T-cell (primary cell): ENCODE measurements around the gene INPP1. TPM values are rescaled to one million over a fixed set of nuclear protein-coding genes. Genes with fewer than 3 reads are reported as not detected.

Experiments used
- ATAC-seq, 4 experiments: fragments of 200-7000 bp in 3 of 4; fragments of 150-1000 bp in 1 of 4; cut with Tn5 transposase; replicated peaks in 1 of 4; 1 replicate in 3 of 4; 2 replicates in 1 of 4; pipeline ENCODE4 v1.10.0; 2021; ENCODE audit warnings: moderate library complexity in 3 of 4, mild to moderate bottlenecking in 2 of 4, moderate number of reproducible peaks in 1 of 4
- CTCF ChIA-PET, 2 donors: fragments of 300-600 bp; sonication (Branson Sonifier 250); formaldehyde crosslinking; loops; one replicate each; lab custom pipeline; 2022; ENCODE audit warnings: antibody characterized with exemption in 2 of 2; lab: Charles Lee
- POLR2A ChIA-PET, 2 donors: fragments of 300-600 bp; sonication (Branson Sonifier 250); formaldehyde crosslinking; loops; one replicate each; lab custom pipeline; 2022; ENCODE audit warnings: antibody characterized with exemption in 2 of 2; lab: Charles Lee
- DNase-seq, 35 experiments: peaks; one replicate each; pipeline versions ENCODE4 v3.0.0 to v3.0.0-alpha.2; 2013 to 2023
- H3K27ac ChIP-seq: one replicate; pipeline ENCODE4 v1.5.1; 2013; ENCODE audit warnings: low read length
- H3K27me3 ChIP-seq, 2 experiments: replicated peaks in 1 of 2; 1 replicate in 1 of 2; 2 replicates in 1 of 2; pipeline versions ENCODE4 v1.6.1 to v1.7.0; 2013; ENCODE audit warnings: low read length in 1 of 2, mixed read lengths in 1 of 2; ENCODE audit not compliant: control insufficient read depth in 2 of 2, insufficient read depth in 2 of 2; ENCODE audit errors: extremely low read depth in 1 of 2
- H3K36me3 ChIP-seq, 2 donors: 1 replicate in 1 of 2; 2 replicates in 1 of 2; pipeline versions ENCODE4 v1.6.1 to v1.7.0; 2013; ENCODE audit warnings: low read length in 1 of 2; ENCODE audit not compliant: control insufficient read depth in 2 of 2, insufficient read depth in 1 of 2; ENCODE audit errors: extremely low read depth in 1 of 2
- H3K4me1 ChIP-seq, 2 experiments: 1 replicate in 1 of 2; 2 replicates in 1 of 2; pipeline versions ENCODE4 v1.6.1 to v1.7.0; 2013; ENCODE audit warnings: low read length in 2 of 2, mixed read lengths in 1 of 2; ENCODE audit not compliant: insufficient read depth in 2 of 2, control insufficient read depth in 1 of 2; ENCODE audit errors: extremely low read depth in 1 of 2
- H3K4me3 ChIP-seq, 2 donors: 1 replicate in 1 of 2; 2 replicates in 1 of 2; pipeline versions ENCODE4 v1.5.1 to v1.7.0; 2013; ENCODE audit warnings: mild to moderate bottlenecking in 2 of 2, low read length in 1 of 2, moderate library complexity in 1 of 2; ENCODE audit not compliant: control insufficient read depth in 1 of 2; ENCODE audit errors: extremely low read depth in 1 of 2
- H3K9me3 ChIP-seq: 2 replicates; pipeline ENCODE4 v1.7.0; 2013
- H3K27ac Mint-ChIP-seq, 2 donors: one replicate each; pipeline ENCODE4 v1.8.0; 2020 to 2021; ENCODE audit warnings: mild to moderate bottlenecking in 2 of 2, mixed read lengths in 2 of 2
- H3K27me3 Mint-ChIP-seq, 2 donors: one replicate each; pipeline ENCODE4 v1.8.0; 2021 to 2022; ENCODE audit warnings: mixed read lengths in 2 of 2
- H3K36me3 Mint-ChIP-seq: one replicate; pipeline ENCODE4 v1.8.0; 2021; ENCODE audit warnings: mixed read lengths
- H3K4me1 Mint-ChIP-seq, 3 donors: one replicate each; pipeline ENCODE4 v1.8.0; 2020 to 2022; ENCODE audit warnings: mixed read lengths in 3 of 3, mild to moderate bottlenecking in 1 of 3
- H3K4me3 Mint-ChIP-seq, 3 donors: one replicate each; pipeline ENCODE4 v1.8.0; 2020 to 2022; ENCODE audit warnings: mild to moderate bottlenecking in 3 of 3, mixed read lengths in 3 of 3, moderate library complexity in 3 of 3
- H3K9me3 Mint-ChIP-seq, 3 donors: one replicate each; pipeline ENCODE4 v1.8.0; 2020 to 2022; ENCODE audit warnings: mixed read lengths in 3 of 3
- WGBS: methylation state at CpG from one replicate; pipeline ENCODE4 v1.1.5; 2013; ENCODE audit warnings: missing lambda C conversion rate; ENCODE audit not compliant: insufficient coverage; 5-methylcytosine and 5-hydroxymethylcytosine counted together
- total RNA-seq, 35 experiments: library from RNA in 6 of 35; stranded (reverse) in 6 of 35; fragments of 120-200 nt in 1 of 35; gene quantifications; one replicate each; pipeline versions ENCODE4 v1.2.1 to v1.2.4 and lab custom pipeline; 2013 to 2026

INPP1 gene
- total RNA-seq, 5 donors from 2014 or later (not counting 1 experiment from before 2014, with no cell fraction given): 2.1 to 7.1 (median 2.9) TPM

DNA sequence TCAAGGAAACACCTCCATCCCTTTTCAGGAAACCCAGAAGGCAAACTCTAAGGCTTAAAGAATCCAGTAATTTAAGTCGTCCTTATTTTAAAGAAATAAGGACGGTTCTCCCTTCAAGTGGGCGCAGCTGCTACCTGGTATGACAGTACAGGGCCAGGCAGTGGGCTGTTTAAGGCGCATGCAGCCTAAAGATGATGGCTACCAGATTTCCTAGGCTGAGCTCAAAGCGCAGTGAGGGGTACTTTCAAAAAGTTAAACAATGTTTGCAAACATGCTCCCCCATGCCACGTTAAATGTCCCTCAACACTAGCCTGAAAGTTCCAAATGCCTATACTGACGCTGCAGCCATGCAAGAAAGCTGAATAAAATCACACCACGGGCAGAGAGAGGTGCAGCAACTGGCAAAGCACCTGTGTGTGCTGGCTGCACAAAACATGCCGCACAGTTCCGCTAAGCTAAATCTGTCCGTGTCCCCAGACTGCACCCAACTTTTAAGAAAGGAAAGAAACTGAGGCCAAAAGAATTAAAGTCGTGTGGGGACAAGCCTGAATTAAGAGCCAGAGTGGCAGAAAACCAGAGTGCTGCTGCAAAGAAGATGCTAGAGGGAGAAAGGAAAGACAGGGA, 24.3 kb upstream of the INPP1 start:
- peaks cover 0 to 2% of the 10 kb centered on the region in 2 experiments for H3K27me3 ChIP-seq
- 10% methylated on average over 11 of the region's 12 CpGs for WGBS
- H3K27ac ChIP-seq: peak overlapping the region; percentile 91
- H3K36me3 Mint-ChIP-seq: no peaks in the 10 kb centered on the region
- CTCF ChIA-PET: interaction anchor here (0.5 to 2.5 kb wide), 10 partner anchors 10 to 641 kb away, joined by 3 to 7 read pairs (median 4); no protein-coding TSS in a partner anchor
- H3K27me3 Mint-ChIP-seq: no peaks in the 10 kb centered on the region
- peak overlapping the region; percentile 89 to 99 (median 95) for H3K4me3 Mint-ChIP-seq
- POLR2A ChIA-PET: interaction anchor here in 1 of 2 donors (1.0 to 1.2 kb wide), 2 partner anchors 8 to 482 kb away, joined by 3 read pairs; no protein-coding TSS in a partner anchor
- peaks cover 8 to 18% of the 10 kb centered on the region in 2 experiments for H3K4me1 ChIP-seq
- DNase-seq (peak in 14 of 35 experiments; percentile 2 to 44 (median 8)), ATAC-seq (peak; percentile 60 to 71 (median 65))
- H3K27ac Mint-ChIP-seq: peak overlapping the region; percentile 92 to 97
- H3K9me3 Mint-ChIP-seq: no peaks in the 10 kb centered on the region
- H3K4me1 Mint-ChIP-seq: peaks cover 53 to 61% (median 56%) of the 10 kb centered on the region in 3 donors
- H3K4me3 ChIP-seq: peak overlapping the region; percentile 88 to 90
- no peaks in the 10 kb centered on the region for H3K9me3 ChIP-seq
- no peaks in the 10 kb centered on the region for H3K36me3 ChIP-seq

DNA sequence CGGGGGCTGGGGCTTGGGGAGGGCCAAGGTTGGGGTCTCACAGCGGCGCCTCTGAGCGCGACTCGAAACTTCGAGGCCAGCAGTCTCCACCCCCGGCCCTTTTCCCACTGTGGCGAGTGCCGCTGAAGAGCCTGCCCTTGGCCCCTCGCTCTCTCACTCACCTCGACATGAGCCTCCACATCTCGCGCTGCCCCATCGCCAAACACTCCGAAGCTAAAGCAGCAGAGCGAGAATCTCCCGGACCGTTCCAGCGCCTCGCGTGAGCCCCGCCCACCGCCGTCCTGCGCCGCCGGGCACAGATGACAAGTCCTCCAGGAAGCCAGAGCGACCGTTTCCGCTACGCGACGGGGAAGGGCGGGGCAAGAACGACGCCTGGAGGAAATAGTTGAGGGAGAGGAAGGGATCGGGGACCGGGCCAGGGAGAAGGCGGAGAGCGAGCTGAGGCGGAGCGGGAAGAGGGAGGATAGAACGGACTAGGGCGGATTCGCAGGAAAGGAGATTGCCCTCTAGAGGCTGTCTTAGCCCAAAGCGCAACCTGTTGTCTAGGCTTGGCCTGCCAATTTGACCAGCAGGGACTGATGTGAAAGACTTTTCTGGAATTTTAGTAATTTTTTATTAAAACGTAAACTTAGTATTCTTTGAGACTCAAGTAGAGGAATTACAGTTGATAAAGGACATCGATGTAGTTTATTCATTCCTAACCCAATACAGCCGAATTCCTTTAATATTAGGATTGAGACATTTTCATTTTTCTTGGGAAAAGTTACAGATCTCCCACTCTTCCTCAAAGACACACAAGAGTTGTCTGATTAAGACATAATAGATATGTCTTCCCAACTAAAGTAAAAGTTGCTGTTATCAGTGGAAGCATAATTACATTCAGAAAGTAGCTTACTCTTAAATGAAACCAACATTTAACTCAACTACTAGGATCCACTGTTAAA, 23.6 kb upstream of the INPP1 start, which contains the start of gene HIBCH:
HIBCH (minus strand) TSS at position 272 of the 944 bp plus-strand sequence; CDS start at position 196, 76 bp downstream.
- Histone ChIP-seq H3K27ac (peak within 1 kb of the TSS; percentile 91), H3K4me1 (peaks cover 8 to 18% of the 10 kb centered on the region in 2 experiments), H3K4me3 (peak within 1 kb of the TSS; percentile 88 to 90), H3K36me3 (no peaks in the 10 kb centered on the region), H3K9me3 (no peaks in the 10 kb centered on the region), H3K27me3 (peaks cover 0 to 3% of the 10 kb centered on the region in 2 experiments)
- Mint-ChIP-seq H3K27me3 (no peaks in the 10 kb centered on the region), H3K4me3 (peak within 1 kb of the TSS; percentile 89 to 99 (median 95)), H3K4me1 (peaks cover 50 to 58% (median 56%) of the 10 kb centered on the region in 3 donors), H3K36me3 (no peaks in the 10 kb centered on the region), H3K27ac (peak within 1 kb of the TSS; percentile 92 to 97), H3K9me3 (no peaks in the 10 kb centered on the region)
- peak; percentile 54 to 89 (median 70) for DNase-seq
- POLR2A ChIA-PET: interaction anchor here in 1 of 2 donors (1.2 kb wide), 1 partner anchor 9 kb away, joined by 3 read pairs; no protein-coding TSS in a partner anchor
- under 1% methylated on average over 46 of the region's 50 CpGs for WGBS
- ATAC-seq: peak; percentile 91 to 93 (median 92)
- CTCF ChIA-PET: interaction anchor here (0.6 to 2.5 kb wide), 13 partner anchors 11 to 747 kb away, joined by 3 to 7 read pairs (median 3); no protein-coding TSS in a partner anchor

DNA sequence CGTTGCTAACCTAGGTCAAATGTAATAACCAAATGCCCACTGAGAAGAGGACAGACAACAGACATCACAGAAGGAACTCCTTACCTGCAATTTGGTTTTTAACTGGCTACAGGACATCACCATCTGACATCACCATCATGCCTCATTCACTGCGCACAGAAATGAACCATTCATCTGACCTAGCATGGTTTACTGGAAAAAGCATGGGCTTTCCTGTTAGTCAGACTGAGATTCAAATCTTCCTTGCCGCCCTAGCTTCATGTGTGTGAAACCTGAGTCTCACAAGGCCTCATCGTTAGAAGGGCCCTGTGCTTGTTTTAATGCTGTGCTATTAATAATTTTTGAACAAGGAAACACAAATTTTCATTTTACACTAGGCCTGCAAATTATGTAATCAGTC, 22.7 kb upstream of the INPP1 start:
- WGBS: no CpG with 5 or more reads among the region's 4 CpGs

DNA sequence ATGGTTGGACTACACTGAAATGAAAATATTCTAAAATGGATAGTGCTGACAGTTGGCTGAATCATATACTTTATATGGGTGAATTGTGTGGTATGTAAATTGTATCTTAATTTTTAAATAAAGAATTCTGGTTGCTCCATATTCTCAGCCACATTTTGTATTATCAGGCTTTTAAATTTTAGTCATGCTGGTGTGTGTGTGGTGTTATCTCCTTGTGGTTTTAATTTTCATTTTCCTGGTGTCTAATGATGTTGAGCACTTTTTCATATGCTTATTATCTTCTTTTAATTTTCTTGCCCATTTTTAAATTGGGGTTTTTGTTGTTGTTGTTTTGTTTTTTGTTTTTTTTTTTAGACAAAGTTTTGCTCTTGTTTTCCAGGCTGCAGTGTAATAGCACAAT, 20.0 kb upstream of the INPP1 start:
- POLR2A ChIA-PET: no interaction called here
- no peaks in the 10 kb centered on the region for H3K36me3 Mint-ChIP-seq
- Histone ChIP-seq H3K27me3 (peaks cover 0 to 12% of the 10 kb centered on the region in 2 experiments), H3K4me1 (peaks cover 5 to 10% of the 10 kb centered on the region in 2 experiments), H3K27ac (no peak overlapping the region), H3K4me3 (no peak overlapping the region), H3K9me3 (no peaks in the 10 kb centered on the region), H3K36me3 (no peaks in the 10 kb centered on the region)
- no peaks in the 10 kb centered on the region for H3K9me3 Mint-ChIP-seq
- H3K27ac Mint-ChIP-seq: no peak overlapping the region
- CTCF ChIA-PET: no interaction called here
- peaks cover 7 to 21% of the 10 kb centered on the region in 2 donors for H3K27me3 Mint-ChIP-seq
- peaks cover 23 to 29% (median 27%) of the 10 kb centered on the region in 3 donors for H3K4me1 Mint-ChIP-seq
- ATAC-seq (no peak), DNase-seq (no peak)
- H3K4me3 Mint-ChIP-seq: no peak overlapping the region

More for the DNA sequence above, 22.7 kb upstream of the INPP1 start:
- peak overlapping the region; percentile 91 for H3K27ac ChIP-seq
- Mint-ChIP-seq H3K27ac (peak overlapping the region; percentile 85 to 92), H3K4me3 (peak overlapping the region; percentile 89 to 99 (median 95)), H3K4me1 (peaks cover 45 to 49% (median 49%) of the 10 kb centered on the region in 3 donors), H3K27me3 (peaks cover 4 to 5% of the 10 kb centered on the region in 2 donors), H3K9me3 (no peaks in the 10 kb centered on the region), H3K36me3 (no peaks in the 10 kb centered on the region)
- H3K9me3 ChIP-seq: no peaks in the 10 kb centered on the region
- peaks cover 0 to 3% of the 10 kb centered on the region in 2 experiments for H3K27me3 ChIP-seq
- POLR2A ChIA-PET: interaction anchor here in 1 of 2 donors (0.6 kb wide), 1 partner anchor 90 kb away, joined by 3 read pairs; no protein-coding TSS in a partner anchor
- ATAC-seq (no peak), DNase-seq (peak in 1 of 35 experiments; percentile 10)
- H3K4me1 ChIP-seq: peaks cover 8 to 18% of the 10 kb centered on the region in 2 experiments
- H3K36me3 ChIP-seq: no peaks in the 10 kb centered on the region
- H3K4me3 ChIP-seq: no peak overlapping the region
- CTCF ChIA-PET: interaction anchor here (0.6 to 1.3 kb wide), 7 partner anchors 20 to 746 kb away, joined by 3 to 7 read pairs (median 3); no protein-coding TSS in a partner anchor

DNA sequence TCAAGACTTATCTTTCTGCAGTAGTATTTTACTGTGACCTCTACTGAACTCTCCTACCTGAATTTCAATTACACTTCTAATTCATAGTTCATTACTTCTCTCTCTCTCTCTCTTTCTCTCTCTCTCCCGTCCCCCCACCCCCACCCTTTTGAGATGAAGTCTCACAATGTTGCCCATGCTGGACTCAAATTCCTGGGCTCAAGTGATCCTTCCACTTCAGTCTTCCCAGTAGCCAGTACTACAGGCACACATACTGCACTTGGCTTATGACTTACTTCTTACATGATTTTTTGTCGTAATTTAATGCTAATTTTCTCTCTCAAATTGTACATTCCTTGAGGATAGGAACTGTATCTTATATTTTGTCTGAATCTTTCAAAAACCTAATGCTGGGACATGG, 17.8 kb upstream of the INPP1 start:
- ATAC-seq: no peak
- H3K4me3 ChIP-seq: no peak overlapping the region
- no peak overlapping the region for H3K27ac ChIP-seq
- no peaks in the 10 kb centered on the region for H3K9me3 Mint-ChIP-seq
- peaks cover 2 to 3% of the 10 kb centered on the region in 2 experiments for H3K4me1 ChIP-seq
- DNase-seq: no peak
- peaks cover 0 to 12% of the 10 kb centered on the region in 2 experiments for H3K27me3 ChIP-seq
- CTCF ChIA-PET: no interaction called here
- H3K36me3 ChIP-seq: no peaks in the 10 kb centered on the region
- H3K9me3 ChIP-seq: no peaks in the 10 kb centered on the region
- H3K27me3 Mint-ChIP-seq: peaks cover 21 to 35% of the 10 kb centered on the region in 2 donors
- H3K4me3 Mint-ChIP-seq: no peak overlapping the region
- H3K36me3 Mint-ChIP-seq: no peaks in the 10 kb centered on the region
- 82% methylated on average over 1 of the region's 2 CpGs for WGBS
- POLR2A ChIA-PET: no interaction called here
- H3K27ac Mint-ChIP-seq: no peak overlapping the region
- peaks cover 4 to 10% (median 5%) of the 10 kb centered on the region in 3 donors for H3K4me1 Mint-ChIP-seq
